CD14-positive monocyte (primary cell): ENCODE measurements around the gene ASTN2. TPM values are rescaled to one million over a fixed set of nuclear protein-coding genes. Genes with fewer than 3 reads are reported as not detected.

ENCODE experiments used
- DNase-seq, 3 donors: peaks; one replicate each; pipeline ENCODE4 v3.0.0-alpha.2; 2011 to 2022
- H2AFZ ChIP-seq: 2 replicates; pipeline ENCODE4 v1.6.0; 2012; ENCODE audit warnings: mild to moderate bottlenecking, low read depth, low read length, inconsistent platforms; ENCODE audit not compliant: insufficient read depth, poor library complexity, severe bottlenecking
- H3K27ac ChIP-seq, 2 donors: 1 replicate in 1 of 2; 2 replicates in 1 of 2; pipeline ENCODE4 v1.5.1; 2012 to 2013; ENCODE audit warnings: low read length in 2 of 2, control low read depth in 1 of 2, inconsistent platforms in 1 of 2, low read depth in 1 of 2, mild to moderate bottlenecking in 1 of 2
- H3K27me3 ChIP-seq, 2 donors: one replicate each; pipeline versions ENCODE4 v1.6.0 to v1.6.1; 2011 to 2013; ENCODE audit warnings: low read length in 2 of 2; ENCODE audit not compliant: control insufficient read depth in 2 of 2, insufficient read depth in 2 of 2
- H3K36me3 ChIP-seq, 2 donors: replicated peaks in 1 of 2; 1 replicate in 1 of 2; 2 replicates in 1 of 2; pipeline versions ENCODE4 v1.5.1 to v1.6.1; 2012 to 2013; ENCODE audit warnings: low read length in 2 of 2, control low read depth in 1 of 2, inconsistent platforms in 1 of 2, mild to moderate bottlenecking in 1 of 2; ENCODE audit not compliant: insufficient read depth in 2 of 2, control insufficient read depth in 1 of 2
- H3K4me1 ChIP-seq, 2 donors: 1 replicate in 1 of 2; 2 replicates in 1 of 2; pipeline versions ENCODE4 v1.5.1 to v1.6.1; 2012 to 2013; ENCODE audit warnings: low read length in 2 of 2, control low read depth in 1 of 2, inconsistent platforms in 1 of 2, mild to moderate bottlenecking in 1 of 2, moderate library complexity in 1 of 2; ENCODE audit not compliant: insufficient read depth in 2 of 2, control insufficient read depth in 1 of 2
- H3K4me2 ChIP-seq: replicated peaks from 2 replicates; pipeline ENCODE3; 2012; ENCODE audit warnings: low read length, moderate library complexity, mild to moderate bottlenecking; ENCODE audit not compliant: poor library complexity, severe bottlenecking; ENCODE audit errors: extremely low read depth
- H3K4me3 ChIP-seq, 3 experiments: fragments of 200-600 bp in 1 of 3; sonication (generic) in 1 of 3; replicated peaks in 1 of 3; 1 replicate in 2 of 3; 2 replicates in 1 of 3; pipeline ENCODE4 v1.5.1; 2011 to 2013; ENCODE audit warnings: low read length in 3 of 3, mild to moderate bottlenecking in 3 of 3, control low read depth in 2 of 3, low read depth in 2 of 3, inconsistent platforms in 1 of 3, moderate library complexity in 1 of 3
- H3K79me2 ChIP-seq: 2 replicates; pipeline ENCODE4 v1.6.0; 2012; ENCODE audit warnings: mild to moderate bottlenecking, control low read depth, inconsistent platforms, low read length, moderate library complexity; ENCODE audit not compliant: insufficient read depth
- H3K9ac ChIP-seq: 2 replicates; pipeline ENCODE4 v1.6.0; 2017; ENCODE audit warnings: low read length, mild to moderate bottlenecking; ENCODE audit not compliant: insufficient read depth, poor library complexity, severe bottlenecking
- H3K9me3 ChIP-seq, 2 donors: replicated peaks in 1 of 2; 1 replicate in 1 of 2; 2 replicates in 1 of 2; pipeline versions ENCODE4 v1.5.1 to v1.6.1; 2012 to 2013; ENCODE audit warnings: low read length in 2 of 2, control low read depth in 1 of 2; ENCODE audit not compliant: control insufficient read depth in 1 of 2, insufficient read depth in 1 of 2
- H4K20me1 ChIP-seq: 2 replicates; pipeline ENCODE4 v1.6.0; 2012; ENCODE audit warnings: mild to moderate bottlenecking, low read length, control low read depth, moderate library complexity; ENCODE audit not compliant: insufficient read depth
- H3K27ac Mint-ChIP-seq, 7 donors: one replicate each; pipeline ENCODE4 v1.8.0; 2020; ENCODE audit warnings: mild to moderate bottlenecking in 7 of 7, mixed read lengths in 7 of 7, moderate library complexity in 6 of 7, inconsistent platforms in 2 of 7
- H3K27me3 Mint-ChIP-seq, 3 donors: one replicate each; pipeline ENCODE4 v1.8.0; 2021 to 2022; ENCODE audit warnings: low read depth in 3 of 3, mild to moderate bottlenecking in 3 of 3, mixed read lengths in 3 of 3, moderate library complexity in 3 of 3, inconsistent platforms in 1 of 3
- H3K36me3 Mint-ChIP-seq, 2 donors: one replicate each; pipeline ENCODE4 v1.8.0; 2020; ENCODE audit warnings: mixed read lengths in 2 of 2, inconsistent platforms in 1 of 2, mild to moderate bottlenecking in 1 of 2
- H3K4me1 Mint-ChIP-seq: one replicate; pipeline ENCODE4 v1.8.0; 2020; ENCODE audit warnings: mild to moderate bottlenecking, mixed read lengths
- H3K4me3 Mint-ChIP-seq, 2 donors: one replicate each; pipeline ENCODE4 v1.8.0; 2020; ENCODE audit warnings: mild to moderate bottlenecking in 2 of 2, mixed read lengths in 2 of 2, moderate library complexity in 1 of 2
- H3K9me3 Mint-ChIP-seq, 7 donors: one replicate each; pipeline ENCODE4 v1.8.0; 2020 to 2022; ENCODE audit warnings: mixed read lengths in 7 of 7, mild to moderate bottlenecking in 6 of 7, moderate library complexity in 6 of 7, inconsistent platforms in 2 of 7
- WGBS: methylation state at CpG from one replicate; pipeline ENCODE4 v1.1.5; 2013; ENCODE audit warnings: missing lambda C conversion rate; ENCODE audit not compliant: insufficient coverage; 5-methylcytosine and 5-hydroxymethylcytosine counted together
- intact Hi-C, 2 donors: fragments of 100-400 bp; cut with micrococcal nuclease; formaldehyde crosslinking; loops; one replicate each; pipeline versions ENCODE4 v1.15.0 to v1.15.1; 2023
- polyA plus RNA-seq, 3 donors: library from polyadenylated mRNA; depleted of rRNA in 1 of 3; unstranded in 2 of 3; stranded (reverse) in 1 of 3; fragments of 300-500 nt in 2 of 3; fragments of >200 nt in 1 of 3; fragmentation: Illumina TruSeq in 2 of 3; gene quantifications; 1 replicate in 2 of 3; 2 replicates in 1 of 3; pipeline ENCODE4 v1.2.3, GENCODE V29; 2012 to 2021
- TF ChIP-seq, protein P1 (sequence below): fragments of 200-600 bp; IDR thresholded peaks from one replicate; pipeline ENCODE4 v1.8.0; 2022; ENCODE audit warnings: antibody characterized with exemption, mild to moderate bottlenecking

ASTN2 gene
- polyA plus RNA-seq, 3 donors, result not detected

DNA sequence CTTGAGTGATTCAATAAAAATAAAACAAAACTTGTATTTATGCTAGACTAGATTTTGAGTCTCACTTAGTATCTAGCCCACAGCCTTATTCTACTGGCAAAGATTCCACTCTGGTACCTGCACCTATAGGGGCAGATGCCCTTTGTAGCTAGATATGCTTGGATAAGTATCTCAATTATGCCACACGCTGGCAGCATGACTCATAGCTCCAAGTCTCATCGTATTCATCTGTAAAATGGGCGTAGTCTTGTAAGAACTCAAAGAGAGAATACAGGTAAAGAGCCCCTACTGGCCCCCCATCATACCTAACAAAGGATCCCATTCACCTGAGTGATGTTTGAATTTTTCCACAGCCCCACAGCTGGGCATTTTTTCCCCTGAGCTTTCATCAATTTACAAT is 45.9 kb upstream of the ASTN2 start:
- H3K9me3 Mint-ChIP-seq, result peaks cover 0 to 4% (median 0%) of the 10 kb centered on the region in 7 donors
- Histone ChIP-seq H3K36me3 (no peaks in the 10 kb centered on the region), H3K79me2 (no peaks in the 10 kb centered on the region), H3K27me3 (no peaks in the 10 kb centered on the region), H3K9ac (no peak overlapping the region), H2AFZ (no peak overlapping the region), H3K4me2 (no peak overlapping the region), H3K4me1 (no peaks in the 10 kb centered on the region), H3K27ac (no peak overlapping the region), H3K9me3 (no peaks in the 10 kb centered on the region), H3K4me3 (no peak overlapping the region), H4K20me1 (no peaks in the 10 kb centered on the region)
- no peaks in the 10 kb centered on the region for H3K36me3 Mint-ChIP-seq
- intact Hi-C loops, result no loop called here
- peaks cover 0 to 4% (median 1%) of the 10 kb centered on the region in 3 donors for H3K27me3 Mint-ChIP-seq
- WGBS, result 95% methylated on average over 3 of the region's 3 CpGs
- TF ChIP-seq, protein P1, sequence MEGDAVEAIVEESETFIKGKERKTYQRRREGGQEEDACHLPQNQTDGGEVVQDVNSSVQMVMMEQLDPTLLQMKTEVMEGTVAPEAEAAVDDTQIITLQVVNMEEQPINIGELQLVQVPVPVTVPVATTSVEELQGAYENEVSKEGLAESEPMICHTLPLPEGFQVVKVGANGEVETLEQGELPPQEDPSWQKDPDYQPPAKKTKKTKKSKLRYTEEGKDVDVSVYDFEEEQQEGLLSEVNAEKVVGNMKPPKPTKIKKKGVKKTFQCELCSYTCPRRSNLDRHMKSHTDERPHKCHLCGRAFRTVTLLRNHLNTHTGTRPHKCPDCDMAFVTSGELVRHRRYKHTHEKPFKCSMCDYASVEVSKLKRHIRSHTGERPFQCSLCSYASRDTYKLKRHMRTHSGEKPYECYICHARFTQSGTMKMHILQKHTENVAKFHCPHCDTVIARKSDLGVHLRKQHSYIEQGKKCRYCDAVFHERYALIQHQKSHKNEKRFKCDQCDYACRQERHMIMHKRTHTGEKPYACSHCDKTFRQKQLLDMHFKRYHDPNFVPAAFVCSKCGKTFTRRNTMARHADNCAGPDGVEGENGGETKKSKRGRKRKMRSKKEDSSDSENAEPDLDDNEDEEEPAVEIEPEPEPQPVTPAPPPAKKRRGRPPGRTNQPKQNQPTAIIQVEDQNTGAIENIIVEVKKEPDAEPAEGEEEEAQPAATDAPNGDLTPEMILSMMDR, result no peak
- no peak for DNase-seq
- no peak overlapping the region for H3K4me3 Mint-ChIP-seq
- H3K27ac Mint-ChIP-seq, result no peak overlapping the region
- H3K4me1 Mint-ChIP-seq, result no peaks in the 10 kb centered on the region

DNA sequence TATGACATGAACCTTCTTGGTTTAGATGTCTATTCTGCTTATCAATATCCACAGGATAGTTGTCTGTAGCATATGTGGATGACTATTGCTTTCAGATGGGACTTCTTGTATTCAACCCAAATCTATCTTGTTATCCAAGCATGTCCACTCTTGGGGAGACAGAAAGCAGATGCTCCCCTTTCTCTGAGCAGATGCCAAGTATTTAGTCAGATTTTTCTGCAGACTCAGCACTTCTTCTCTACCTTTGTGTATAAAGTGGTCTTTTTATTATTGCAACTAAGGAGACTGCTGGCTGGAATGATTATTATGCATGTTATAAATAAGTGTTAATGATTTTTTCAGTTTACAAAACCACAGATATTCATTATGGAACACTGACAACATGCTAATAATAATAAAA is 45.1 kb upstream of the ASTN2 start:
- H2AFZ ChIP-seq, result no peak overlapping the region
- H3K27ac Mint-ChIP-seq, result no peak overlapping the region
- DNase-seq, result no peak
- no peaks in the 10 kb centered on the region for H3K4me1 ChIP-seq
- no peaks in the 10 kb centered on the region for H3K27me3 ChIP-seq
- no peaks in the 10 kb centered on the region for H4K20me1 ChIP-seq
- intact Hi-C loops, result no loop called here
- H3K36me3 Mint-ChIP-seq, result no peaks in the 10 kb centered on the region
- no peak overlapping the region for H3K4me3 Mint-ChIP-seq
- peaks cover 0 to 4% (median 0%) of the 10 kb centered on the region in 7 donors for H3K9me3 Mint-ChIP-seq
- H3K27ac ChIP-seq, result no peak overlapping the region
- TF ChIP-seq, protein P1, result no peak
- H3K4me2 ChIP-seq, result no peak overlapping the region
- H3K9me3 ChIP-seq, result no peaks in the 10 kb centered on the region
- peaks cover 0 to 4% (median 1%) of the 10 kb centered on the region in 3 donors for H3K27me3 Mint-ChIP-seq
- no peaks in the 10 kb centered on the region for H3K79me2 ChIP-seq
- H3K4me1 Mint-ChIP-seq, result no peaks in the 10 kb centered on the region
- H3K36me3 ChIP-seq, result no peaks in the 10 kb centered on the region
- no peak overlapping the region for H3K9ac ChIP-seq
- no peak overlapping the region for H3K4me3 ChIP-seq
